ENCODE measurements around the gene NQO1. TPM values are rescaled to one million over a fixed set of nuclear protein-coding genes. Genes with fewer than 3 reads are reported as not detected.
"Not testable (repeated sequence)": the region's sequence is repeated elsewhere in the genome, so short reads cannot be mapped to it uniquely, and the experiment has no call there.

Gene NQO1
- total and polyA plus RNA-seq, 2 donors (not counting 1 experiment from before 2014, with no cell fraction given), result 1.3 to 2.3 TPM

DNA sequence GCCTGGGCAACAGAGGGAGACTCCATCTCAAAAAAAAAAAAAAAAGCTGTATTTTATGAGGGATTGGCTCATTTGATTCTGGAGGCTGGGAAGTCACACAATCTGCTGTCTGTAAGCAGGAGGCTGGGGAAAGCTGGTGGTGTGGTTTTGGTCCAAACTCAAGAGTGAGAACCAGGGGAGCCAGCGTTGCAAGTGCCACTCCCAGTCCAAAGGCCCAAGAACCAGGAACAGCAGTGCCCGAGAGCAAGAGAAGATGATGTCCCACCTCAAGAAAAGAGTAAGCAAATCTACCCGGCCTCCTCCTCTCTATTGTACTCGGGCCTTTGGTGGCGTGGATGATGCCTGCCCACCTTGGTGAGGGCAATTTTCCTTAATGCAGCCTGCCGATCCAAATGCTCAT lies 5.7 kb upstream of the NQO1 start:
- H3K4me1 Mint-ChIP-seq, result peaks cover under 1% of the 10 kb centered on the region
- ChIA-PET POLR2A (no interaction called here), CTCF (interaction anchor here (0.6 kb wide), 1 partner anchor 22 kb away, joined by 3 read pairs; the partner anchor contains the start of gene NOB1)

GRCh38 chr16:69731280-69731679 lies 4.9 kb upstream of the NQO1 start:
- H3K4me1 ChIP-seq (ENCODE audit: control insufficient read depth in 2 of 2, insufficient read depth in 2 of 2, low read length in 2 of 2); H3K27ac Mint-ChIP-seq; ATAC-seq (ENCODE audit: low read depth); H3K27me3 Mint-ChIP-seq; H3K9me3 ChIP-seq (ENCODE audit: control extremely low read depth in 1 of 3, control insufficient read depth in 2 of 3, insufficient read depth in 1 of 3, low read length in 2 of 3); POLR2A ChIA-PET; H4K20me1 ChIP-seq (ENCODE audit: control insufficient read depth, insufficient read depth, low read length, poor library complexity, severe bottlenecking); H3K4me2 ChIP-seq (replicated peaks; ENCODE audit: low read depth, low read length, poor library complexity, severe bottlenecking); H3K27ac ChIP-seq (ENCODE audit: low read length in 2 of 2); H3K9ac ChIP-seq (ENCODE audit: low read length); H3K79me2 ChIP-seq (ENCODE audit: control insufficient read depth, insufficient read depth, low read length); DNase-seq; H2AFZ ChIP-seq (ENCODE audit: insufficient read depth, low read depth, low read length, poor library complexity, severe bottlenecking); H3K4me1 Mint-ChIP-seq; H3K36me3 ChIP-seq (replicated peaks in 1 of 2; ENCODE audit: control extremely low read depth in 1 of 2, control insufficient read depth in 1 of 2, extremely low read depth in 1 of 2, insufficient read depth in 2 of 2, low read length in 1 of 2); H3K9me3 Mint-ChIP-seq (ENCODE audit: insufficient read depth); H3K4me3 ChIP-seq (ENCODE audit: control extremely low read depth in 1 of 5, extremely low read depth in 1 of 5, insufficient read depth in 1 of 5, low read depth in 2 of 5, low read length in 4 of 5); H3K4me3 Mint-ChIP-seq; intact Hi-C loops (cut with micrococcal nuclease); H3K27me3 ChIP-seq (replicated peaks in 1 of 4; ENCODE audit: control extremely low read depth in 1 of 4, control insufficient read depth in 3 of 4, insufficient read depth in 4 of 4, low read length in 3 of 4): not testable (repeated sequence)
- WGBS (ENCODE audit: insufficient coverage), result 100% methylated on average over 2 of the region's 5 CpGs
- CTCF ChIA-PET, result interaction anchor here (0.6 kb wide), 1 partner anchor 61 kb away, joined by 4 read pairs; no protein-coding TSS in a partner anchor

More for the DNA sequence above, 5.7 kb upstream of the NQO1 start:
- no peak overlapping the region for H3K4me2 ChIP-seq (replicated peaks; ENCODE audit: low read depth, low read length, poor library complexity, severe bottlenecking)
- no peaks in the 10 kb centered on the region for H3K27me3 ChIP-seq (replicated peaks in 1 of 4; ENCODE audit: control extremely low read depth in 1 of 4, control insufficient read depth in 3 of 4, insufficient read depth in 4 of 4, low read length in 3 of 4)
- H3K27ac Mint-ChIP-seq, result no peak overlapping the region
- TF ChIP-seq, protein P1, sequence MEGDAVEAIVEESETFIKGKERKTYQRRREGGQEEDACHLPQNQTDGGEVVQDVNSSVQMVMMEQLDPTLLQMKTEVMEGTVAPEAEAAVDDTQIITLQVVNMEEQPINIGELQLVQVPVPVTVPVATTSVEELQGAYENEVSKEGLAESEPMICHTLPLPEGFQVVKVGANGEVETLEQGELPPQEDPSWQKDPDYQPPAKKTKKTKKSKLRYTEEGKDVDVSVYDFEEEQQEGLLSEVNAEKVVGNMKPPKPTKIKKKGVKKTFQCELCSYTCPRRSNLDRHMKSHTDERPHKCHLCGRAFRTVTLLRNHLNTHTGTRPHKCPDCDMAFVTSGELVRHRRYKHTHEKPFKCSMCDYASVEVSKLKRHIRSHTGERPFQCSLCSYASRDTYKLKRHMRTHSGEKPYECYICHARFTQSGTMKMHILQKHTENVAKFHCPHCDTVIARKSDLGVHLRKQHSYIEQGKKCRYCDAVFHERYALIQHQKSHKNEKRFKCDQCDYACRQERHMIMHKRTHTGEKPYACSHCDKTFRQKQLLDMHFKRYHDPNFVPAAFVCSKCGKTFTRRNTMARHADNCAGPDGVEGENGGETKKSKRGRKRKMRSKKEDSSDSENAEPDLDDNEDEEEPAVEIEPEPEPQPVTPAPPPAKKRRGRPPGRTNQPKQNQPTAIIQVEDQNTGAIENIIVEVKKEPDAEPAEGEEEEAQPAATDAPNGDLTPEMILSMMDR (IDR thresholded peaks at IDR 0.05), result no peak
- no peak for TF ChIP-seq EZH2 (IDR thresholded peaks at IDR 0.05; ENCODE audit: borderline replicate concordance, insufficient read depth, low read depth, low read length, poor library complexity, severe bottlenecking)
- H3K9me3 Mint-ChIP-seq (ENCODE audit: insufficient read depth), result no peaks in the 10 kb centered on the region
- H3K4me1 ChIP-seq (ENCODE audit: control insufficient read depth in 2 of 2, insufficient read depth in 2 of 2, low read length in 2 of 2), result peaks cover 2 to 3% of the 10 kb centered on the region in 2 donors
- H3K36me3 ChIP-seq (replicated peaks in 1 of 2; ENCODE audit: control extremely low read depth in 1 of 2, control insufficient read depth in 1 of 2, extremely low read depth in 1 of 2, insufficient read depth in 2 of 2, low read length in 1 of 2), result no peaks in the 10 kb centered on the region
- H3K9ac ChIP-seq (ENCODE audit: low read length), result no peak overlapping the region
- no peaks in the 10 kb centered on the region for H3K9me3 ChIP-seq (ENCODE audit: control extremely low read depth in 1 of 3, control insufficient read depth in 2 of 3, insufficient read depth in 1 of 3, low read length in 2 of 3)
- no peak overlapping the region for H3K4me3 ChIP-seq (ENCODE audit: control extremely low read depth in 1 of 5, extremely low read depth in 1 of 5, insufficient read depth in 1 of 5, low read depth in 2 of 5, low read length in 4 of 5)
- H3K27me3 Mint-ChIP-seq, result no peaks in the 10 kb centered on the region
- no peak overlapping the region for H3K27ac ChIP-seq (ENCODE audit: low read length in 2 of 2)
- ATAC-seq (ENCODE audit: low read depth) (no peak), DNase-seq (no peak)
- H3K4me3 Mint-ChIP-seq, result no peak overlapping the region
- H4K20me1 ChIP-seq (ENCODE audit: control insufficient read depth, insufficient read depth, low read length, poor library complexity, severe bottlenecking), result no peaks in the 10 kb centered on the region
- intact Hi-C loops (cut with micrococcal nuclease), result no loop called here
- H2AFZ ChIP-seq (ENCODE audit: insufficient read depth, low read depth, low read length, poor library complexity, severe bottlenecking), result no peak overlapping the region
- WGBS (ENCODE audit: insufficient coverage), result 95% methylated on average over 5 of the region's 6 CpGs
- H3K79me2 ChIP-seq (ENCODE audit: control insufficient read depth, insufficient read depth, low read length), result no peaks in the 10 kb centered on the region

DNA sequence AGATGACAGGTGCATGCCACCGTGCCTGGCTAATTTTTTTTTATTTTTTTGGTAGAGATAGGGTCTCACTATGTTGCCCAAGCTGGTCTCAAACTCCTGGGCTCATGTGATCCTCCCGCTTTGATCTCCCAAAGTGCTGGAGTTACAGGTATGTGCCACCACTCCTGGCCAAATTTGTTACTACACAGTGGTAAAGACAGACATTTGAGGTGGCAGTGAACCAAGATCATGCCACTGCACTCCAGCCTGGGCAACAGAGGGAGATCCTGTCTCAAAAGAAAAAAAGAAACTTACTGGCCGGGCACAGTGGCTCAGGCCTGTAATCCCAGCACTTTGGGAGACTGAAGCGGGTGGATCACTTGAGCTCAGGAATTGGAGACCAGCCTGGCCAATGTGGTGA lies 2.7 kb upstream of the NQO1 start:
- intact Hi-C loops (cut with micrococcal nuclease); H3K9me3 Mint-ChIP-seq (ENCODE audit: insufficient read depth); H2AFZ ChIP-seq (ENCODE audit: insufficient read depth, low read depth, low read length, poor library complexity, severe bottlenecking); H3K79me2 ChIP-seq (ENCODE audit: control insufficient read depth, insufficient read depth, low read length); H3K4me3 Mint-ChIP-seq; ATAC-seq (ENCODE audit: low read depth); H3K27me3 ChIP-seq (replicated peaks in 1 of 4; ENCODE audit: control extremely low read depth in 1 of 4, control insufficient read depth in 3 of 4, insufficient read depth in 4 of 4, low read length in 3 of 4); H3K9ac ChIP-seq (ENCODE audit: low read length); H3K36me3 ChIP-seq (replicated peaks in 1 of 2; ENCODE audit: control extremely low read depth in 1 of 2, control insufficient read depth in 1 of 2, extremely low read depth in 1 of 2, insufficient read depth in 2 of 2, low read length in 1 of 2); H3K4me3 ChIP-seq (ENCODE audit: control extremely low read depth in 1 of 5, extremely low read depth in 1 of 5, insufficient read depth in 1 of 5, low read depth in 2 of 5, low read length in 4 of 5); H4K20me1 ChIP-seq (ENCODE audit: control insufficient read depth, insufficient read depth, low read length, poor library complexity, severe bottlenecking); H3K4me2 ChIP-seq (replicated peaks; ENCODE audit: low read depth, low read length, poor library complexity, severe bottlenecking); DNase-seq; H3K9me3 ChIP-seq (ENCODE audit: control extremely low read depth in 1 of 3, control insufficient read depth in 2 of 3, insufficient read depth in 1 of 3, low read length in 2 of 3); H3K27me3 Mint-ChIP-seq; H3K27ac Mint-ChIP-seq; H3K27ac ChIP-seq (ENCODE audit: low read length in 2 of 2); POLR2A ChIA-PET: not testable (repeated sequence)
- CTCF ChIA-PET, result interaction anchor here (1.2 kb wide), 1 partner anchor 26 kb away, joined by 3 read pairs; the partner anchor contains the start of gene NOB1
- peaks cover 11 to 15% of the 10 kb centered on the region in 2 donors for H3K4me1 ChIP-seq (ENCODE audit: control insufficient read depth in 2 of 2, insufficient read depth in 2 of 2, low read length in 2 of 2)
- peaks cover 17% of the 10 kb centered on the region for H3K4me1 Mint-ChIP-seq
- WGBS (ENCODE audit: insufficient coverage), result 84% methylated on average over 3 of the region's 4 CpGs
